Mesodermal cell (in vitro differentiated cells): ENCODE results near the gene ZNF32.
"Not testable (repeated sequence)": the region's sequence is repeated elsewhere in the genome, so short reads cannot be mapped to it uniquely, and the experiment has no call there.

Source experiments
- H3K27ac ChIP-seq: 2 replicates; pipeline ENCODE4 v1.7.0; 2013; ENCODE audit warnings: mild to moderate bottlenecking, low read depth, low read length, moderate library complexity; ENCODE audit not compliant: severe bottlenecking
- H3K36me3 ChIP-seq: 2 replicates; pipeline ENCODE4 v1.7.1; 2013; ENCODE audit warnings: mild to moderate bottlenecking, low read length, moderate library complexity; ENCODE audit not compliant: control insufficient read depth, insufficient read depth
- H3K4me1 ChIP-seq: one replicate; pipeline ENCODE4 v1.7.1; 2013; ENCODE audit warnings: mild to moderate bottlenecking, low read length; ENCODE audit not compliant: insufficient read depth, control insufficient read depth, poor library complexity, severe bottlenecking
- H3K4me3 ChIP-seq: 2 replicates; pipeline ENCODE4 v1.7.0; 2013; ENCODE audit warnings: low read length, control low read depth, mild to moderate bottlenecking; ENCODE audit not compliant: insufficient read depth, poor library complexity, severe bottlenecking; ENCODE audit errors: extremely low read depth
- H3K9me3 ChIP-seq: 2 replicates; pipeline ENCODE4 v1.7.1; 2013; ENCODE audit warnings: mild to moderate bottlenecking, low read length, moderate library complexity; ENCODE audit not compliant: control insufficient read depth
- WGBS, 2 experiments: methylation state at CpG; one replicate each; pipeline ENCODE4 v1.1.5; 2013; ENCODE audit warnings: missing lambda C conversion rate in 2 of 2; ENCODE audit not compliant: insufficient coverage in 2 of 2; 5-methylcytosine and 5-hydroxymethylcytosine counted together

ZNF32 gene

GRCh38 chr10:43601576-43601975, 47.1 kb downstream of the ZNF32 start:
- H3K4me1 ChIP-seq, H3K9me3 ChIP-seq, H3K4me3 ChIP-seq, H3K27ac ChIP-seq, H3K36me3 ChIP-seq: not testable (repeated sequence)
- 68 to 76% methylated on average over 3 to 4 of the region's 6 CpGs for WGBS, 2 experiments

GRCh38 chr10:43599333-43599732, 49.3 kb downstream of the ZNF32 start:
- Histone ChIP-seq H3K9me3 (no peaks in the 10 kb centered on the region), H3K27ac (no peak overlapping the region), H3K36me3 (no peaks in the 10 kb centered on the region), H3K4me1 (no peaks in the 10 kb centered on the region), H3K4me3 (no peak overlapping the region)
- 80% methylated on average over 1 of the region's 2 CpGs; no CpG with 5 or more reads in 1 of the 2 experiments for WGBS, 2 experiments

- Histone ChIP-seq H3K27ac (no peak overlapping the region), H3K4me1 (no peaks in the 10 kb centered on the region), H3K36me3 (no peaks in the 10 kb centered on the region), H3K9me3 (no peaks in the 10 kb centered on the region), H3K4me3 (no peak overlapping the region)
- 72 to 80% methylated on average over 1 to 2 of the region's 2 CpGs for WGBS, 2 experiments
Observed at GRCh38 chr10:43598446-43598845, 50.2 kb downstream of the ZNF32 start.

- peaks cover 7% of the 10 kb centered on the region for H3K9me3 ChIP-seq
- H3K4me3 ChIP-seq = no peak overlapping the region
- H3K36me3 ChIP-seq = no peaks in the 10 kb centered on the region
- no peaks in the 10 kb centered on the region for H3K4me1 ChIP-seq
- 100% methylated on average over 4 of the region's 4 CpGs; no CpG with 5 or more reads in 1 of the 2 experiments for WGBS, 2 experiments
- no peak overlapping the region for H3K27ac ChIP-seq
Observed at GRCh38 chr10:43596546-43596945, 52.1 kb downstream of the ZNF32 start.

- Histone ChIP-seq H3K27ac (no peak overlapping the region), H3K36me3 (no peaks in the 10 kb centered on the region), H3K4me3 (no peak overlapping the region), H3K4me1 (no peaks in the 10 kb centered on the region), H3K9me3 (peaks cover 12% of the 10 kb centered on the region)
- 78 to 93% methylated on average over 3 to 4 of the region's 7 CpGs for WGBS, 2 experiments
Observed at GRCh38 chr10:43595739-43596298, 52.9 kb downstream of the ZNF32 start.

- Histone ChIP-seq H3K36me3 (no peaks in the 10 kb centered on the region), H3K27ac (no peak overlapping the region), H3K4me1 (no peaks in the 10 kb centered on the region), H3K4me3 (no peak overlapping the region), H3K9me3 (peaks cover 12% of the 10 kb centered on the region)
- WGBS, 2 experiments = 81 to 94% methylated on average over 5 to 6 of the region's 8 CpGs
Observed at GRCh38 chr10:43594944-43595589, 53.6 kb downstream of the ZNF32 start.
